Karpas-422 (cell line): ENCODE results near the gene MEDAG. TPM values are rescaled to one million over a fixed set of nuclear protein-coding genes. Genes with fewer than 3 reads are reported as not detected.

Source experiments
- DNase-seq: peaks from one replicate; pipeline ENCODE4 v3.0.0-alpha.2; 2015
- H2AFZ ChIP-seq: fragments of 200-600 bp; sonication (generic); 2 replicates; pipeline ENCODE4 v1.6.1; 2014; ENCODE audit warnings: antibody characterized with exemption, low read length, mixed read lengths
- H3K27ac ChIP-seq: fragments of 200-600 bp; sonication (generic); 2 replicates; pipeline ENCODE4 v1.5.1; 2014; ENCODE audit warnings: mild to moderate bottlenecking, low read length, moderate library complexity
- H3K27me3 ChIP-seq: fragments of 200-600 bp; sonication (generic); 2 replicates; pipeline ENCODE4 v1.6.1; 2014; ENCODE audit warnings: low read length, mixed read lengths
- H3K36me3 ChIP-seq: fragments of 200-600 bp; sonication (generic); 2 replicates; pipeline ENCODE4 v1.6.1; 2014; ENCODE audit warnings: low read length, mixed read lengths; ENCODE audit not compliant: insufficient read depth
- H3K4me1 ChIP-seq: fragments of 200-600 bp; sonication (generic); 2 replicates; pipeline ENCODE4 v1.6.1; 2014; ENCODE audit warnings: mild to moderate bottlenecking, low read length, mixed read lengths
- H3K4me2 ChIP-seq: fragments of 200-600 bp; sonication (generic); 2 replicates; pipeline ENCODE4 v1.6.1; 2014; ENCODE audit warnings: low read length, low read depth, mild to moderate bottlenecking; ENCODE audit not compliant: poor library complexity, severe bottlenecking
- H3K4me3 ChIP-seq: fragments of 200-600 bp; sonication (generic); 2 replicates; pipeline ENCODE4 v1.5.1; 2014; ENCODE audit warnings: mild to moderate bottlenecking, antibody characterized with exemption, low read length, mixed read lengths
- H3K79me2 ChIP-seq: fragments of 200-600 bp; sonication (generic); 2 replicates; pipeline ENCODE4 v1.6.1; 2014; ENCODE audit warnings: mild to moderate bottlenecking, low read length, mixed read lengths
- H3K9ac ChIP-seq: fragments of 200-600 bp; sonication (generic); 2 replicates; pipeline ENCODE4 v1.6.0; 2014; ENCODE audit warnings: low read length
- H3K9me2 ChIP-seq: fragments of 200-600 bp; sonication (generic), shearing (Covaris generic); replicated peaks from 2 replicates; pipeline ENCODE4 v1.6.0; 2014; ENCODE audit warnings: mild to moderate bottlenecking, low read length, moderate library complexity; ENCODE audit not compliant: insufficient read depth
- H3K9me3 ChIP-seq: fragments of 300-700, 200-600 bp; sonication (generic); 2 replicates; pipeline ENCODE4 v1.6.1; 2014; ENCODE audit warnings: low read length, mixed read lengths
- H4K20me1 ChIP-seq: fragments of 200-600 bp; sonication (generic); 2 replicates; pipeline ENCODE4 v1.6.1; 2014; ENCODE audit warnings: mild to moderate bottlenecking, antibody characterized with exemption, low read length, low read depth; ENCODE audit not compliant: insufficient read depth
- total RNA-seq: library from RNA; depleted of rRNA; stranded (reverse); fragments of >200 nt; shearing (Covaris generic); gene quantifications from 2 replicates; pipeline ENCODE4 v1.2.3, GENCODE V29; 2014; ENCODE audit warnings: low replicate concordance

The MEDAG gene
- total RNA-seq, 1 experiment from 2014 or later = not detected

DNA sequence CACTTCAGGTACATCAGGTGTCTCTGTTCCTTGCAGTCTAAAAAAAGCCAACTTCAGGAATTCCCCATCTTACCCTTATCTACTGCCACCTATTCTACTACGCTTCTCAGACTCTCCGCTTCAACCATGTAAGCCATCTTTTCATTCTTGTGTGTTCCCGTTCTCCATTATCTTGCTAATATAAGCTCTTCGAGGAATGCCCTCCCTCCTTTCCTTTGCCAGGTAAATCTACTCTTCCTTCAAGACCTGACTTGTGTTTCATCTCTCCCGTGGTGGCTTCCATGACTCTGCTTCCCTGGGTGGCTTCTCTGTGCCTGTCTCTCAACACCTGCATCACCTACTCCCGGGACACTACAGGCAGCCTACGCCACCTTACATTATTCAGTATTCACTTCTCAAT, 42.3 kb upstream of the MEDAG start:
- no peak overlapping the region for H3K4me2 ChIP-seq
- H3K9ac ChIP-seq = no peak overlapping the region
- no peaks in the 10 kb centered on the region for H4K20me1 ChIP-seq
- no peak overlapping the region for H3K27ac ChIP-seq
- H3K4me3 ChIP-seq = no peak overlapping the region
- H3K9me2 ChIP-seq = no peaks in the 10 kb centered on the region
- H2AFZ ChIP-seq = no peak overlapping the region
- no peaks in the 10 kb centered on the region for H3K36me3 ChIP-seq
- H3K27me3 ChIP-seq = no peaks in the 10 kb centered on the region
- H3K9me3 ChIP-seq = no peaks in the 10 kb centered on the region
- no peaks in the 10 kb centered on the region for H3K4me1 ChIP-seq
- no peak for DNase-seq
- H3K79me2 ChIP-seq = no peaks in the 10 kb centered on the region

DNA sequence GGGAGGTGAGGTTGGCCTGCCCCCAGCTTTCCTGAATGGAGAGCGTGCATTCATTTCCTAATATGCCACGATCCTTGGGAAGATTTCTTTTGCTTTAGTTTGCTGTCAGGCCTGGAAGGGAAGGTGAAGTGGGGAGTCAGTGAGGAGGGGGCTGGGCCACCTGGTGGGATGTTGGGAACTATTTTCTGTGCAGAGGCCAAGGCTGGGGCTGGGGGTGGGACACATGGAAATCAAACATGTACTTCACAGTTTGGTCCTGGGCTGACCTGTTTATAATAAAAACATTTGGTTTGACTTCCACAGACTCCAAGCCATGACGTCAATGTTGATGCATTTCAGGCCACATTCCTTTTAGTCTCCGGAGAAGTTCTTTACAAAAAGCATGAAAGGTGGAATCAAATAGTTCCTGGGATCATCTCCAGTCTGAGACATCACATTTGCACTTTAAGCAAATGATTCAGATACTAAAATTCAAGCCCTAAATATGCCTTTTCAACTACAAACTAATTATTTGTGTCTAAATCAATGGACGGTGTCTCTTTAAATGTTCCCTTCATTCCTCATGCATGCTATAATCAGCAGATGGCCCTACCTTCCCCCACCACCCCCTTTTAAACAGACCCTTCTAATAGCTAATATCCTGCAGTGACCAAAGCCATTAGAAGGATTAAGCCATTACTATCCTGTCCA, 41.5 kb upstream of the MEDAG start:
- H3K79me2 ChIP-seq = no peaks in the 10 kb centered on the region
- H3K9me3 ChIP-seq = no peaks in the 10 kb centered on the region
- no peak overlapping the region for H3K4me2 ChIP-seq
- H3K27me3 ChIP-seq = no peaks in the 10 kb centered on the region
- H3K4me3 ChIP-seq = no peak overlapping the region
- no peak for DNase-seq
- H3K9me2 ChIP-seq = no peaks in the 10 kb centered on the region
- H3K4me1 ChIP-seq = no peaks in the 10 kb centered on the region
- no peak overlapping the region for H2AFZ ChIP-seq
- no peak overlapping the region for H3K27ac ChIP-seq
- H3K9ac ChIP-seq = no peak overlapping the region
- no peaks in the 10 kb centered on the region for H3K36me3 ChIP-seq
- no peaks in the 10 kb centered on the region for H4K20me1 ChIP-seq

DNA sequence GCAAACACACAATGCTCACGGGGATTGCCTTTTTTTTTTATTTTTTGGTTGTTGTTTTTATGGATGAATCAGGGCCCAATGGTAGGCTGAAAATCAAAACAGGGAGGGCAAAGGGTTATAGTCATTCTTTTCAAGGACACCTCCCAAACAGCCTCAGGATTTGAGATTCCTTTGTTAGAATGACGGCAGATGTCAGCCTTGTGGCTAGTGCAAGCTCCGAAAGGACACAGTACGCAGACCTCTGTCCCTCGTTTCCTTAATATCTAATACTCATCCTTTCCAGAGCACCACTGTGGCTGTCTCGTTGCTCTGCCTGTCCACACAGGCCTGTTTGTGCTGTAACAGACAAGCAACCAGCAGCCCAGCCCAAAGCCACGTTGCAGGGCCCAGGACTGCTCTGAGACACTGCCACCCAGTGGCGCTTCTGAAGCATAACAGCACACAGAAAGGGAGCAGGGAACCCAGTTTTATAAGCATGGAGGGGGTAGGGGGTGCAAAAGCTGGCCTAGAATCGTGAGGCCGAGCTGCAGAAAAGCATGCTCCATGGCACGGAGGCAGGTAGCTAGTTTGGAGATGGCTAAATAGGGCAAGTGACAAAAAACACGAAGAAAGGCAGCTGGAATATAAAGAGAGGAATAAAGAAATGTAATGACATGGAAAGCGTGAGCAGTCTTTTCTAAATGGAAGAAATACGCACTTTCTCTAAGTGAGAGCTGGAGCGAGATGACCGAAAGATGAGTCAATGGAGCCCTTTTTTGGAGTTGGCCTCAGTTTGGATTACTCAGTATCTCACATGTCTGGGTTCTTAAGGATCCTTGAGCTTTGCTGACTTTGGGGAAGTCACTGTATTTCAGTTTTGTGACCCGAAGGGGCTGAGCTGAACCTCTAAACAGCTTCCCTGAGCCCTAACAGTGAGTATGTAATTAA, 40.7 kb upstream of the MEDAG start:
- Histone ChIP-seq H2AFZ (no peak overlapping the region), H3K27me3 (no peaks in the 10 kb centered on the region), H3K4me3 (no peak overlapping the region), H3K9me2 (no peaks in the 10 kb centered on the region), H3K27ac (no peak overlapping the region), H4K20me1 (no peaks in the 10 kb centered on the region), H3K9ac (no peak overlapping the region), H3K9me3 (no peaks in the 10 kb centered on the region), H3K4me1 (no peaks in the 10 kb centered on the region), H3K79me2 (no peaks in the 10 kb centered on the region), H3K4me2 (no peak overlapping the region), H3K36me3 (no peaks in the 10 kb centered on the region)
- peak; percentile 87 for DNase-seq

DNA sequence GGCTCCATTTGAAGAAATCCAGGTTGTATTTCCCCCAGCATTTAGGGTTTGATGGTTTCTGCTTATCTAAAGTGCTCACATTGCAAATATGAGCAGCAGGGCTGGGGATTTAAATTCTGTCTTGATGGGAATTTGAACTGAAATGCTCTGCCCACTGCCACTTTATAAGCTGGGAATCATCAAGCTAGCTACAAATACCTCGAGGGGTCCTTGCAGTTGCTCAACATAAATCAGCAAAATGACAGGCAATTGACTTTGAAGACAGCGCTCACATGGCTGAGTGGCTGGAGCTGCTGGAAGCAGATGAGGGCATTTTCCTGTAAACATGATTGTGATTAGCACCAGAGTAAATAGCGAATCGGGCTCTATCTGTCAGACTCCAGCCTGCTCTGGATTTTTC, 39.4 kb upstream of the MEDAG start:
- H3K4me3 ChIP-seq = no peak overlapping the region
- H4K20me1 ChIP-seq = no peaks in the 10 kb centered on the region
- no peaks in the 10 kb centered on the region for H3K9me3 ChIP-seq
- H3K36me3 ChIP-seq = no peaks in the 10 kb centered on the region
- no peak overlapping the region for H2AFZ ChIP-seq
- DNase-seq = no peak
- no peak overlapping the region for H3K4me2 ChIP-seq
- H3K9me2 ChIP-seq = no peaks in the 10 kb centered on the region
- no peaks in the 10 kb centered on the region for H3K4me1 ChIP-seq
- no peaks in the 10 kb centered on the region for H3K79me2 ChIP-seq
- no peak overlapping the region for H3K27ac ChIP-seq
- H3K27me3 ChIP-seq = no peaks in the 10 kb centered on the region
- no peak overlapping the region for H3K9ac ChIP-seq

DNA sequence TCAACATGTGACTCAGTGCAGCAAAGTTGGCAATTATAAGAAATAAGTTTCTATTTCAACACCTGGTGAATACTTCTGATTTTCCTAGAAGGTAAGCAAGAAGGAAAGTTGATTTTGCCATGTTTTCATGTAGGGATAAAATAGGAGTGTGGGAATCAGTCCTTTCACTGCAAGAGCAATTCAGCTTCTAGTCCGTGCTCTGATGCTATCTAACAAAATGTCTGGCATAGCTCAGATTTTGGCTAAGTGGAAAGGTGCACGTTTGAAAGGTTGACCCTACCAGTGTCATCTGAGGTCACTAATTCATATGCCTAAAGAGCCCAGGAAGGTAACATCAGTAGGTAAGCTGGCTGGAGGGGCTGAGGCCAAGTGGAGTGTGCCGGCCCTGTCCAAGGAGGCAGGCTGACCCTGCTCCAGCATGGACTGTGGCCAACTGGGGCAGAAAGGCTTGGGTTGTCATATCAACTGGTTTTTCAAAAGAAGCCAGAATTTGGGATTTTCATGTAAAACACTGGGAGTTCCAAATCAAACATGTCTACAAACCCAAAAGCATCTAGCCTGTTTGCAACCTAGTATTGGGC, 38.9 kb upstream of the MEDAG start:
- H3K27me3 ChIP-seq = no peaks in the 10 kb centered on the region
- no peaks in the 10 kb centered on the region for H4K20me1 ChIP-seq
- no peaks in the 10 kb centered on the region for H3K4me1 ChIP-seq
- H3K9ac ChIP-seq = no peak overlapping the region
- no peaks in the 10 kb centered on the region for H3K36me3 ChIP-seq
- no peak overlapping the region for H3K4me3 ChIP-seq
- H3K4me2 ChIP-seq = no peak overlapping the region
- no peaks in the 10 kb centered on the region for H3K9me2 ChIP-seq
- H3K9me3 ChIP-seq = no peaks in the 10 kb centered on the region
- DNase-seq = no peak
- no peak overlapping the region for H2AFZ ChIP-seq
- no peak overlapping the region for H3K27ac ChIP-seq
- no peaks in the 10 kb centered on the region for H3K79me2 ChIP-seq

DNA sequence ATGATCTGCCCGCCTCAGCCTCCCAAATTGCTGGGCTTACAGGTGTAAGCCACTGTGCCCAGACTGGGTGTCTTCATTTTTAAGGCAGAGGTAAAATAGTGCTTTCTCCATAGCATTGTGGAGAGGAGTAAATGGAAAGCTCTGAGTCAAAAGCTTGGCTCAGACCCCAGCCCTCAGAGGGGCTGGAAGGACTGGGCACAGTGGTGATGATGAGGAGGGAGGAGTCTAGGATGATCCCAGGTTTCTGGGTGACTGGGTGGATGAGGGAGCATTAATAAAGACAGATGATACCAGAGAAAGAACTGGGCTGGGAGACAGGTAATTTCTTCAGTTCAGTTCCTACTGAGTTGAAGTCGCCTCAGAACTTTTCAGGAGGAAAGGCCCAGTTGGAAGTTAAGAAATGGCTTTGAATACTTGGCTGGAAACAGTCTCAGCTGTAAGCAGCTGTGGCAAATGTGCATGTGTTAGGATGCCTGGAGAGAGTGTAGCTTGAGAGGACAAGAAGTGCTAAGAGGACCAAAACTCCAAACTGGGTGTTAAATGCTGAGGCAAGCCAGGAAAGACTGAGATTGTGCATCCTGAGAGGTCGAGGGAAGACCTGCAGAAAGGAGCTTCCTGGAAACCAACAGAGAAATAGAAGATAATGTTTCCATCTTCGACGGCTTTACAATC, 37.1 kb upstream of the MEDAG start:
- H3K27ac ChIP-seq = no peak overlapping the region
- no peaks in the 10 kb centered on the region for H3K9me2 ChIP-seq
- H3K79me2 ChIP-seq = no peaks in the 10 kb centered on the region
- H3K36me3 ChIP-seq = no peaks in the 10 kb centered on the region
- H2AFZ ChIP-seq = no peak overlapping the region
- no peaks in the 10 kb centered on the region for H3K4me1 ChIP-seq
- H4K20me1 ChIP-seq = no peaks in the 10 kb centered on the region
- no peaks in the 10 kb centered on the region for H3K27me3 ChIP-seq
- no peak overlapping the region for H3K4me3 ChIP-seq
- no peak for DNase-seq
- H3K9ac ChIP-seq = no peak overlapping the region
- no peaks in the 10 kb centered on the region for H3K9me3 ChIP-seq
- no peak overlapping the region for H3K4me2 ChIP-seq

DNA sequence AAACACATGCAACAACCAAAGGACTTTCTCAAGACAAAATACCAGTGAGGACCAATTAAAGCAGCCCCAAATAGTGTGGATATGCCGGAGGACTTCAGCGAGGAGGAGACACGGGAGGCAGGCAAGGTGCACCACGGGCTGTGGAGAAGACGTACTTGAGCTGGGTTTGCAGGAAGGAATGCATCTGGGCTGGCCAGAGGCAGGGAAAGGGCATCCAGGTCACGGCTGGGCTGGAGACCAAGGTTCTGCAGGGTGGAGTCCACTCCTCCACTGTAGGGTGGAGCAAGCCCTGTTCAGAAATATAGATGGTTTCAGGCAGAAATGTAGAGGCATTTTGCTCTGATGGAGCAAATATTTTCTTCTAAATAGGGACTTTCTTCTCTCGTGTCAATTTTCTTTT, 36.6 kb upstream of the MEDAG start:
- no peaks in the 10 kb centered on the region for H3K9me3 ChIP-seq
- no peak overlapping the region for H2AFZ ChIP-seq
- no peaks in the 10 kb centered on the region for H3K27me3 ChIP-seq
- H3K4me1 ChIP-seq = no peaks in the 10 kb centered on the region
- no peaks in the 10 kb centered on the region for H4K20me1 ChIP-seq
- H3K9me2 ChIP-seq = no peaks in the 10 kb centered on the region
- no peaks in the 10 kb centered on the region for H3K79me2 ChIP-seq
- no peaks in the 10 kb centered on the region for H3K36me3 ChIP-seq
- H3K27ac ChIP-seq = no peak overlapping the region
- no peak overlapping the region for H3K4me3 ChIP-seq
- H3K4me2 ChIP-seq = no peak overlapping the region
- no peak overlapping the region for H3K9ac ChIP-seq
- no peak for DNase-seq
